Spinal cord (tissue), 10 donors: ENCODE results near the gene AOC3. TPM values are rescaled to one million over a fixed set of nuclear protein-coding genes. Genes with fewer than 3 reads are reported as not detected.

Experiments
- DNase-seq, 6 donors: peaks; one replicate each; pipeline versions ENCODE4 v3.0.0 to v3.0.0-alpha.2; 2013 to 2015; ENCODE audit warnings: low spot score in 6 of 6, low read depth in 4 of 6
- H3K27ac ChIP-seq: one replicate; pipeline ENCODE4 v1.5.1; 2013; ENCODE audit warnings: low read depth, low read length, control low read depth
- H3K27me3 ChIP-seq: one replicate; pipeline ENCODE4 v1.6.1; 2013; ENCODE audit warnings: low read length; ENCODE audit not compliant: control insufficient read depth, insufficient read depth
- H3K36me3 ChIP-seq: one replicate; pipeline ENCODE4 v1.6.1; 2013; ENCODE audit warnings: low read length; ENCODE audit not compliant: control insufficient read depth, insufficient read depth
- H3K4me1 ChIP-seq: one replicate; pipeline ENCODE4 v1.6.1; 2013; ENCODE audit warnings: low read length; ENCODE audit not compliant: control insufficient read depth, insufficient read depth
- H3K4me3 ChIP-seq: one replicate; pipeline ENCODE4 v1.5.1; 2013; ENCODE audit warnings: low read depth, low read length, control low read depth
- H3K9me3 ChIP-seq: one replicate; pipeline ENCODE4 v1.6.1; 2013; ENCODE audit warnings: low read length; ENCODE audit not compliant: control insufficient read depth, insufficient read depth
- WGBS: methylation state at CpG from one replicate; pipeline ENCODE4 v1.1.5; 2013; ENCODE audit warnings: missing lambda C conversion rate; ENCODE audit not compliant: insufficient coverage; 5-methylcytosine and 5-hydroxymethylcytosine counted together
- polyA plus RNA-seq, 2 donors: library from polyadenylated mRNA; unstranded; fragments of 120-200 nt; gene quantifications; one replicate each; pipeline ENCODE4 v1.2.1, GENCODE V29; 2013; ENCODE audit not compliant: insufficient read length in 2 of 2
- total RNA-seq, 2 donors: library from RNA; depleted of rRNA in 1 of 2; stranded (reverse); fragments of 120-200 nt in 1 of 2; fragments of >200 nt in 1 of 2; gene quantifications; one replicate each; pipeline versions ENCODE4 v1.2.3 to v1.2.4, GENCODE V29; 2013 to 2014
- donor health status: healthy.

AOC3 gene
- total and polyA plus RNA-seq, 4 donors = 2.7 to 6.2 (median 2.9) TPM

DNA sequence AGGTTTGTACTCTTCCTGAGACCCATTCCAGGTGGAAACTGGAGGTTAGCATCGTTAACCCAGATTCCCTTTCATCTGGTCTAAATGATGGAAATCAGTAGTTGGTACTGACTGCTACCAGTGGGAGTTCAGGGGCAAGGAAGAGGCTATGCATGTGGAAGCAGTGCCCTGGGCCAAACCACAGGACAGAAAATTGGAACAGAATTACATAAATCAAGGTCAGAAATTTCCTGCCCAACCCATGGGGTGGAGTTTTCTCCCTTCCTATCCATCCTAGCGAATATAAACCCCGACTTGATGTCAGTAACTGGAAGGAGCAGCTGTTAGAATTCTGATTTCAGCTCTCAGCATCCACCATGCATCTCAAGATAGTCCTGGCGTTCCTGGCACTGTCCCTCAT lies 6.7 kb upstream of the AOC3 start, which contains the start of gene AOC2:
AOC2 (plus strand) TSS at position 310 of the 400 bp plus-strand sequence; CDS start at position 357, 47 bp downstream.
- Histone ChIP-seq H3K27ac (no peak within 1 kb of the TSS), H3K4me1 (no peaks in the 10 kb centered on the region), H3K27me3 (no peaks in the 10 kb centered on the region), H3K36me3 (peaks cover 59% of the 10 kb centered on the region), H3K4me3 (no peak within 1 kb of the TSS), H3K9me3 (no peaks in the 10 kb centered on the region)
- DNase-seq = no peak
- WGBS = 96% methylated on average over 4 of the region's 4 CpGs

DNA sequence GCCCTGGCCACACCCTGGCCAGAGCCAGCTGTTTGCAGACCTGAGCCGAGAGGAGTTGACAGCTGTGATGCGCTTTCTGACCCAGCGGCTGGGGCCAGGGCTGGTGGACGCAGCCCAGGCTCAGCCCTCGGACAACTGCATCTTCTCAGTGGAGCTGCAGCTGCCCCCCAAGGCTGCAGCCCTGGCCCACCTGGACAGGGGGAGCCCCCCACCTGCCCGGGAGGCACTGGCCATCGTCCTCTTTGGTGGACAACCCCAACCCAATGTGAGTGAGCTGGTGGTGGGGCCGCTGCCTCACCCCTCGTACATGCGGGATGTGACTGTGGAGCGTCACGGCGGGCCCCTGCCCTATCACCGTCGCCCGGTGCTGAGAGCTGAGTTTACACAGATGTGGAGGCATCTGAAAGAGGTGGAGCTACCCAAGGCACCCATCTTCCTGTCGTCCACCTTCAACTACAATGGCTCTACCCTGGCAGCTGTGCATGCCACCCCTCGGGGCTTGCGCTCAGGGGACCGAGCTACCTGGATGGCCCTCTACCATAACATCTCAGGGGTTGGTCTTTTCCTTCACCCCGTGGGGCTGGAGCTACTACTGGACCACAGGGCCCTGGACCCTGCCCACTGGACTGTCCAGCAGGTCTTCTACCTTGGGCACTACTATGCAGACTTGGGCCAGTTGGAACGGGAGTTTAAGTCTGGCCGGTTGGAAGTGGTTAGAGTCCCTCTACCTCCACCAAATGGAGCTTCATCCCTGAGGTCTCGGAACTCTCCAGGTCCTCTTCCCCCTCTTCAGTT lies 6.0 kb upstream of the AOC3 start:
- Histone ChIP-seq H3K36me3 (peaks cover 52% of the 10 kb centered on the region), H3K4me1 (peaks cover 4% of the 10 kb centered on the region), H3K9me3 (no peaks in the 10 kb centered on the region), H3K27ac (no peak overlapping the region), H3K4me3 (no peak overlapping the region), H3K27me3 (no peaks in the 10 kb centered on the region)
- DNase-seq = no peak
- WGBS = 94% methylated on average over 21 of the region's 24 CpGs

- peaks cover 7% of the 10 kb centered on the region for H3K4me1 ChIP-seq
- H3K9me3 ChIP-seq = no peaks in the 10 kb centered on the region
- H3K4me3 ChIP-seq = no peak overlapping the region
- 94% methylated on average over 8 of the region's 12 CpGs for WGBS
- H3K27ac ChIP-seq = no peak overlapping the region
- DNase-seq = no peak
- peaks cover 47% of the 10 kb centered on the region for H3K36me3 ChIP-seq
- H3K27me3 ChIP-seq = no peaks in the 10 kb centered on the region
Observed at GRCh38 chr17:42845556-42845917, 5.5 kb upstream of the AOC3 start.

GRCh38 chr17:42845918-42846593 lies 4.9 kb upstream of the AOC3 start:
- peaks cover 42% of the 10 kb centered on the region for H3K36me3 ChIP-seq
- no peak overlapping the region for H3K4me3 ChIP-seq
- no peaks in the 10 kb centered on the region for H3K27me3 ChIP-seq
- H3K9me3 ChIP-seq = no peaks in the 10 kb centered on the region
- 93% methylated on average over 6 of the region's 7 CpGs for WGBS
- no peak overlapping the region for H3K27ac ChIP-seq
- DNase-seq = no peak
- H3K4me1 ChIP-seq = peaks cover 10% of the 10 kb centered on the region

- no peaks in the 10 kb centered on the region for H3K27me3 ChIP-seq
- H3K9me3 ChIP-seq = no peaks in the 10 kb centered on the region
- WGBS = 80% methylated on average over 3 of the region's 9 CpGs
- DNase-seq = no peak
- peaks cover 10% of the 10 kb centered on the region for H3K4me1 ChIP-seq
- H3K36me3 ChIP-seq = peaks cover 35% of the 10 kb centered on the region
- no peak overlapping the region for H3K27ac ChIP-seq
- H3K4me3 ChIP-seq = no peak overlapping the region
Observed at GRCh38 chr17:42846594-42847280, 4.3 kb upstream of the AOC3 start.

- H3K27ac ChIP-seq = no peak overlapping the region
- no peak for DNase-seq
- H3K27me3 ChIP-seq = no peaks in the 10 kb centered on the region
- H3K9me3 ChIP-seq = no peaks in the 10 kb centered on the region
- H3K4me1 ChIP-seq = peaks cover 10% of the 10 kb centered on the region
- peaks cover 24% of the 10 kb centered on the region for H3K36me3 ChIP-seq
- WGBS = 71% methylated on average over 1 of the region's 3 CpGs
- no peak overlapping the region for H3K4me3 ChIP-seq
Observed at GRCh38 chr17:42848093-42848492, 2.9 kb upstream of the AOC3 start.

GRCh38 chr17:42849031-42849430 lies 2.0 kb upstream of the AOC3 start:
- Histone ChIP-seq H3K27me3 (no peaks in the 10 kb centered on the region), H3K36me3 (peaks cover 22% of the 10 kb centered on the region), H3K4me1 (peaks cover 10% of the 10 kb centered on the region), H3K27ac (no peak overlapping the region), H3K4me3 (no peak overlapping the region), H3K9me3 (no peaks in the 10 kb centered on the region)
- DNase-seq = no peak
- 87% methylated on average over 4 of the region's 9 CpGs for whole genome bisulfite sequencing

DNA sequence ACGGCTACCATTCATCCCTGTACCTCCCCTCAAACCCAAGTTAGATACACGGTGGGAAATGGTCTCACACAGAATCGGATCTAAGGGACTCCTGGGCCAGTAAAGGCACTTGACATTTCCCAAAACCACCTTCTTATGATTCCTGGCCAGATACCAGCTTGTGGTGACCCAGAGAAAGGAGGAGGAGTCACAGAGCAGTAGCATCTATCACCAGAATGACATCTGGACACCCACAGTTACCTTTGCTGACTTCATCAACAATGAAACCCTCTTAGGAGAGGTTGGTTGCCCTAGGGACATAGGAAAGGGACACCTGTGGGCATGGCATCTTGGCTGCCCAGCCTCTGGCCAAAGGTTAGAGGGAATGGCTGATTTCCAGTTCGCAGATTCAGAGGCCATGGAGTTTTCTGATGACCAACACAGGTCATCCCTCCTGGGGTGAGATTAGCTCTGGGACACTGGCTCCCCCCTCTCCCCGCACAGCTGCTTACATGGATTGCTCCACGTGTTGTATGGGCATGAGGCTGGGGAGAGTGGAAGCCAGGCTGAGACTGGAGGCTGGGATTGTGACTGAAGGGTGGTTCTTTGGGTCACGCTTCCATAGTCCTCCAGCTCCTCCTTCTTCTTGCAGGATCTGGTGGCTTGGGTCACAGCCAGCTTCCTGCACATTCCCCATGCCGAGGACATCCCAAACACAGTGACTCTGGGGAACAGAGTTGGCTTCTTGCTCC lies 1.4 kb upstream of the AOC3 start:
- H3K4me3 ChIP-seq = no peak overlapping the region
- peaks cover 19% of the 10 kb centered on the region for H3K36me3 ChIP-seq
- DNase-seq = no peak
- no peaks in the 10 kb centered on the region for H3K9me3 ChIP-seq
- peaks cover 10% of the 10 kb centered on the region for H3K4me1 ChIP-seq
- H3K27ac ChIP-seq = no peak overlapping the region
- no peaks in the 10 kb centered on the region for H3K27me3 ChIP-seq
- 76% methylated on average over 5 of the region's 8 CpGs for WGBS
